BJ (cell line): Measurements from ENCODE around the gene KIF3A. TPM values are rescaled to one million over a fixed set of nuclear protein-coding genes. Genes with fewer than 3 reads are reported as not detected.

Experiments used
- CTCF ChIA-PET: fragments of 350-600 bp; formaldehyde crosslinking; extraction: SDS; loops from one replicate; lab custom pipeline; 2021; ENCODE audit warnings: antibody characterized with exemption, inconsistent platforms; lab: Yijun Ruan, JAX
- POLR2A ChIA-PET: fragments of 300-600 bp; sonication (Branson Sonifier 250); formaldehyde crosslinking; extraction: SDS; loops from one replicate; lab custom pipeline; 2021; ENCODE audit warnings: antibody characterized with exemption; lab: Charles Lee
- DNase-seq: peaks from one replicate; pipeline ENCODE4 v3.0.0-alpha.2; 2011; ENCODE audit warnings: low read depth
- H3K27me3 ChIP-seq: 2 replicates; pipeline ENCODE4 v1.6.0; 2011; ENCODE audit warnings: low read length; ENCODE audit not compliant: control insufficient read depth, insufficient read depth
- H3K36me3 ChIP-seq: 2 replicates; pipeline ENCODE4 v1.5.1; 2011; ENCODE audit warnings: low read length; ENCODE audit not compliant: control insufficient read depth, insufficient read depth
- H3K4me3 ChIP-seq: 2 replicates; pipeline ENCODE4 v1.5.1; 2011; ENCODE audit warnings: low read depth, mild to moderate bottlenecking, control low read depth, low read length
- CTCF ChIP-seq: IDR thresholded peaks from 2 replicates; pipeline ENCODE4 v1.5.1; 2011; ENCODE audit warnings: low read depth, mild to moderate bottlenecking, control low read depth, inconsistent platforms, low read length, moderate library complexity; ENCODE audit not compliant: insufficient read depth
- polyA plus RNA-seq: library from polyadenylated mRNA; depleted of rRNA; stranded (reverse); fragments of >200 nt; gene quantifications from 2 replicates; pipeline ENCODE4 v1.2.3, GENCODE V29; 2011

The KIF3A gene
- polyA plus RNA-seq, 1 experiment = 2.9 TPM

GRCh38 chr5:132760049-132760420 is 22.7 kb upstream of the KIF3A start:
- no peak for TF ChIP-seq CTCF
- no peaks in the 10 kb centered on the region for H3K27me3 ChIP-seq
- ChIA-PET POLR2A (no interaction called here), CTCF (no interaction called here)
- H3K4me3 ChIP-seq = no peak overlapping the region
- no peak for DNase-seq
- H3K36me3 ChIP-seq = peaks cover 31% of the 10 kb centered on the region

GRCh38 chr5:132759114-132760048 is 22.0 kb upstream of the KIF3A start:
- H3K36me3 ChIP-seq = peaks cover 27% of the 10 kb centered on the region
- no peak overlapping the region for H3K4me3 ChIP-seq
- POLR2A ChIA-PET = no interaction called here
- H3K27me3 ChIP-seq = no peaks in the 10 kb centered on the region
- no peak for TF ChIP-seq CTCF
- CTCF ChIA-PET = no interaction called here
- DNase-seq = no peak

- Histone ChIP-seq H3K36me3 (peaks cover 22% of the 10 kb centered on the region), H3K27me3 (no peaks in the 10 kb centered on the region), H3K4me3 (no peak overlapping the region)
- no peak for DNase-seq
- no peak for TF ChIP-seq CTCF
- POLR2A ChIA-PET = no interaction called here
- CTCF ChIA-PET = interaction anchor here (1.3 to 7.7 kb wide), 2 partner anchors 23 to 59 kb away, joined by 5 to 102 read pairs; partner anchors contain the start of gene SOWAHA
These were observed 21.1 kb upstream of the KIF3A start for GRCh38 chr5:132758451-132758850.

- ChIA-PET POLR2A (no interaction called here), CTCF (interaction anchor here (0.6 to 7.7 kb wide), 4 partner anchors 10 to 61 kb away, joined by 3 to 102 read pairs (median 6); partner anchors contain the start of genes CCNI2 and SOWAHA)
These were observed 19.2 kb upstream of the KIF3A start for GRCh38 chr5:132756542-132756941.

More at GRCh38 chr5:132756542-132756941, 19.2 kb upstream of the KIF3A start:
- no peak for DNase-seq
- H3K4me3 ChIP-seq = no peak overlapping the region
- H3K27me3 ChIP-seq = no peaks in the 10 kb centered on the region
- TF ChIP-seq CTCF = no peak
- peaks cover 19% of the 10 kb centered on the region for H3K36me3 ChIP-seq
